IMR-90 (cell line): ENCODE measurements around the gene EXOC6B. TPM values are rescaled to one million over a fixed set of nuclear protein-coding genes. Genes with fewer than 3 reads are reported as not detected.
A peak's percentile ranks its signal among the peaks of the same experiment; 100 is the strongest.

Source experiments
- ATAC-seq: fragments of 200-7000 bp; cut with Tn5 transposase; 2 replicates; pipeline ENCODE4 v1.9.1; 2020; ENCODE audit warnings: low read depth, mild to moderate bottlenecking, moderate library complexity
- BruUV-seq: library from RNA; stranded (reverse); fragments of 400-500 nt; replicated peaks from 2 replicates; lab custom pipeline; 2021; lab: Mats Ljungman, UMichigan
- CTCF ChIA-PET: fragments of 300-600 bp; formaldehyde crosslinking; extraction: SDS; loops from one replicate; lab custom pipeline; 2021; ENCODE audit warnings: antibody characterized with exemption; lab: Yijun Ruan, JAX
- POLR2A ChIA-PET: fragments of 300-600 bp; sonication (Branson Sonifier 250); formaldehyde crosslinking; loops from one replicate; lab custom pipeline; 2022; ENCODE audit warnings: antibody characterized with exemption; ENCODE audit not compliant: unreplicated experiment; lab: Charles Lee
- DNase-seq: peaks from one replicate; pipeline ENCODE4 v3.0.0; 2013
- H2AFZ ChIP-seq: replicated peaks from 2 replicates; pipeline ENCODE3; 2013; ENCODE audit warnings: low read length, mild to moderate bottlenecking; ENCODE audit not compliant: poor library complexity
- H2AK5ac ChIP-seq: 2 replicates; pipeline ENCODE4 v1.6.1; 2013; ENCODE audit warnings: low read depth, low read length, inconsistent platforms
- H2AK9ac ChIP-seq: replicated peaks from 2 replicates; pipeline ENCODE3; 2013; ENCODE audit warnings: mild to moderate bottlenecking, low read depth, low read length, moderate library complexity; ENCODE audit not compliant: poor library complexity
- H2BK120ac ChIP-seq: 2 replicates; pipeline ENCODE4 v1.6.1; 2013; ENCODE audit warnings: low read depth, low read length, inconsistent platforms
- H2BK15ac ChIP-seq: 3 replicates; pipeline ENCODE4 v1.6.1; 2013; ENCODE audit warnings: low read depth, low read length, inconsistent platforms
- H2BK20ac ChIP-seq: 2 replicates; pipeline ENCODE4 v1.6.1; 2013; ENCODE audit warnings: low read depth, mild to moderate bottlenecking, inconsistent platforms, low read length, moderate library complexity
- H2BK5ac ChIP-seq: 2 replicates; pipeline ENCODE4 v1.6.1; 2013; ENCODE audit warnings: mild to moderate bottlenecking, low read depth, low read length, inconsistent platforms; ENCODE audit not compliant: poor library complexity, severe bottlenecking
- H3K14ac ChIP-seq: replicated peaks from 2 replicates; pipeline ENCODE4 v1.6.1; 2013; ENCODE audit warnings: low read depth, low read length, inconsistent platforms
- H3K18ac ChIP-seq: 2 replicates; pipeline ENCODE4 v1.6.1; 2013; ENCODE audit warnings: low read depth, low read length, control low read depth
- H3K23ac ChIP-seq: 2 replicates; pipeline ENCODE4 v1.6.1; 2013; ENCODE audit warnings: low read depth, low read length, inconsistent platforms
- H3K27ac ChIP-seq: 2 replicates; pipeline ENCODE4 v1.5.1; 2013; ENCODE audit warnings: mild to moderate bottlenecking, control low read depth, low read length; ENCODE audit not compliant: insufficient read depth
- H3K27me3 ChIP-seq: 2 replicates; pipeline ENCODE4 v1.6.1; 2013; ENCODE audit warnings: low read length; ENCODE audit not compliant: control insufficient read depth, insufficient read depth
- H3K36me3 ChIP-seq: 2 replicates; pipeline ENCODE4 v1.6.1; 2013; ENCODE audit warnings: low read length, mixed read lengths; ENCODE audit not compliant: control insufficient read depth, insufficient read depth
- H3K4ac ChIP-seq: 2 replicates; pipeline ENCODE4 v1.6.1; 2013; ENCODE audit warnings: low read depth, low read length, inconsistent platforms
- H3K4me1 ChIP-seq: 2 replicates; pipeline ENCODE4 v1.6.1; 2013; ENCODE audit warnings: low read length, mixed read lengths; ENCODE audit not compliant: control insufficient read depth, insufficient read depth
- H3K4me2 ChIP-seq: 2 replicates; pipeline ENCODE4 v1.6.1; 2013; ENCODE audit warnings: low read depth, mild to moderate bottlenecking, control low read depth, low read length, moderate library complexity
- H3K4me3 ChIP-seq: 2 replicates; pipeline ENCODE4 v1.5.1; 2013; ENCODE audit warnings: low read depth, mild to moderate bottlenecking, control low read depth, low read length, moderate library complexity; ENCODE audit not compliant: insufficient read depth
- H3K56ac ChIP-seq: 2 replicates; pipeline ENCODE4 v1.6.1; 2013; ENCODE audit warnings: low read length, inconsistent platforms; ENCODE audit not compliant: insufficient read depth; ENCODE audit errors: extremely low read depth
- H3K79me1 ChIP-seq, 2 experiments: 2 replicates each; pipeline ENCODE4 v1.6.1; 2013; ENCODE audit warnings: low read length in 2 of 2, inconsistent platforms in 1 of 2, low read depth in 1 of 2
- H3K9ac ChIP-seq: 2 replicates; pipeline ENCODE4 v1.6.1; 2013; ENCODE audit warnings: low read depth, low read length, control low read depth
- H3K9me1 ChIP-seq: 2 replicates; pipeline ENCODE4 v1.6.1; 2013; ENCODE audit warnings: low read length, inconsistent platforms; ENCODE audit not compliant: insufficient read depth
- H3K9me3 ChIP-seq: 2 replicates; pipeline ENCODE4 v1.6.1; 2013; ENCODE audit warnings: low read length; ENCODE audit not compliant: control insufficient read depth, insufficient read depth
- H4K20me1 ChIP-seq: 2 replicates; pipeline ENCODE4 v1.6.1; 2013; ENCODE audit warnings: low read length, inconsistent platforms; ENCODE audit not compliant: insufficient read depth
- H4K5ac ChIP-seq: 2 replicates; pipeline ENCODE4 v1.6.1; 2013; ENCODE audit warnings: mild to moderate bottlenecking, low read depth, low read length, control low read depth
- H4K8ac ChIP-seq, 2 experiments: 2 replicates each; pipeline ENCODE4 v1.6.1; 2013; ENCODE audit warnings: low read depth in 2 of 2, low read length in 2 of 2, control low read depth in 1 of 2, inconsistent platforms in 1 of 2
- H4K91ac ChIP-seq: 2 replicates; pipeline ENCODE4 v1.6.1; 2013; ENCODE audit warnings: low read depth, low read length, inconsistent platforms; ENCODE audit not compliant: insufficient read depth
- CEBPB ChIP-seq: IDR thresholded peaks from 2 replicates; pipeline ENCODE4 v1.6.1; 2012; ENCODE audit warnings: low read depth, low read length, improper control_type of control experiment
- FOS ChIP-seq: fragments of 150-350 bp; IDR thresholded peaks from 2 replicates; pipeline ENCODE4 v1.6.1; 2016; ENCODE audit warnings: low read depth, low read length
- MAZ ChIP-seq: IDR thresholded peaks from 2 replicates; pipeline ENCODE4 v1.6.1; 2012; ENCODE audit warnings: low read depth, mild to moderate bottlenecking, low read length, improper control_type of control experiment, moderate library complexity, borderline replicate concordance
- MXI1 ChIP-seq: IDR thresholded peaks from 2 replicates; pipeline ENCODE4 v1.6.1; 2012; ENCODE audit warnings: low read depth, mild to moderate bottlenecking, low read length, moderate library complexity, borderline replicate concordance
- POLR2A ChIP-seq: IDR thresholded peaks from 2 replicates; pipeline ENCODE4 v1.6.1; 2012; ENCODE audit warnings: mild to moderate bottlenecking, low read depth, low read length
- RCOR1 ChIP-seq: IDR thresholded peaks from 2 replicates; pipeline ENCODE4 v1.6.1; 2012; ENCODE audit warnings: mild to moderate bottlenecking, low read length, improper control_type of control experiment; ENCODE audit not compliant: insufficient replicate concordance
- RFX5 ChIP-seq: IDR thresholded peaks from 2 replicates; pipeline ENCODE4 v1.8.0; 2012; ENCODE audit warnings: low read depth, mild to moderate bottlenecking, low read length, moderate library complexity
- USF2 ChIP-seq: fragments of 150-350 bp; IDR thresholded peaks from 2 replicates; pipeline ENCODE4 v1.6.1; 2017; ENCODE audit warnings: mild to moderate bottlenecking, antibody characterized with exemption, low read length, low read depth
- WGBS, 2 experiments: methylation state at CpG; one replicate each; pipeline versions ENCODE4 v1.1.5 to v1.1.7; 2013; ENCODE audit warnings: missing lambda C conversion rate in 2 of 2; ENCODE audit not compliant: insufficient read length in 1 of 2; ENCODE audit errors: extremely low coverage in 2 of 2; 5-methylcytosine and 5-hydroxymethylcytosine counted together
- dilution Hi-C: fragments of 300-500 bp; cut with HindIII; formaldehyde crosslinking; loops from one replicate; pipeline ENCODE4 v1.14.3; 2018; ENCODE audit warnings: low sequenced_read_pairs; ENCODE audit not compliant: unreplicated experiment
- in situ Hi-C: fragments of 300-500 bp; cut with MboI; formaldehyde crosslinking; loops from 3 replicates; pipeline ENCODE4 v1.14.3; 2019; ENCODE audit warnings: low sequenced_read_pairs, inconsistent platforms, mixed read lengths
- intact Hi-C: fragments of 100-400 bp; cut with micrococcal nuclease; formaldehyde crosslinking; loops from 2 replicates; pipeline ENCODE4 v1.10.0; 2022
- polyA plus RNA-seq, 3 experiments: library from polyadenylated mRNA; depleted of rRNA; stranded (reverse); fragments of >200 nt; gene quantifications; 2 replicates each; pipeline ENCODE4 v1.2.3, GENCODE V29; 2012; ENCODE audit warnings: low replicate concordance in 1 of 3
- total RNA-seq: library from RNA; depleted of rRNA; stranded (reverse); fragments of >200 nt; gene quantifications from 2 replicates; pipeline ENCODE4 v1.2.3, GENCODE V29; 2012

EXOC6B gene
- total and polyA plus RNA-seq, 2 of the 4 experiments (the other 2 are of a cell fraction), result 10.2 to 29.4 TPM

GRCh38 chr2:72146347-72147302, 679.2 kb downstream of the EXOC6B start (continued):
- TF ChIP-seq POLR2A, result no peak
- TF ChIP-seq FOS, result no peak

GRCh38 chr2:72145658-72146329, 680.0 kb downstream of the EXOC6B start:
- H3K4me3 ChIP-seq, result no peak overlapping the region; the same call in 1 of the 2 replicates
- no TSS peak for BruUV-seq
- no peak overlapping the region for H3K4ac ChIP-seq
- DNase-seq (no peak), ATAC-seq (no peak)
- H3K14ac ChIP-seq, result no peak overlapping the region
- H3K18ac ChIP-seq, result no peak overlapping the region
- H3K36me3 ChIP-seq, result no peaks in the 10 kb centered on the region
- no peak overlapping the region for H3K9ac ChIP-seq
- H4K5ac ChIP-seq, result no peak overlapping the region
- intact Hi-C loops (no loop called here), dilution Hi-C loops (no loop called here), in situ Hi-C loops (no loop called here)
- H3K27me3 ChIP-seq, result peaks cover 85% of the 10 kb centered on the region
- no peak overlapping the region for H3K56ac ChIP-seq
- TF ChIP-seq MAZ (no peak), RFX5 (no peak), MXI1 (no peak), CEBPB (no peak), RCOR1 (no peak), POLR2A (no peak), USF2 (no peak)
- H3K9me1 ChIP-seq, result no peaks in the 10 kb centered on the region
- no peak overlapping the region for H3K27ac ChIP-seq
- H2AK9ac ChIP-seq, result no peak overlapping the region
- H3K4me2 ChIP-seq, result peak overlapping the region; percentile 40; the same call in 1 of the 2 replicates
- peaks cover 9% of the 10 kb centered on the region for H3K9me3 ChIP-seq
- ChIA-PET CTCF (no interaction called here), POLR2A (no interaction called here)
- no peak overlapping the region for H2BK20ac ChIP-seq
- H2BK120ac ChIP-seq, result no peak overlapping the region
- no peak overlapping the region for H2BK5ac ChIP-seq
- no peak overlapping the region for H2AFZ ChIP-seq
- H3K4me1 ChIP-seq, result peaks cover 17% of the 10 kb centered on the region; the same call in 1 of the 2 replicates
- H4K8ac ChIP-seq, result no peak overlapping the region
- H4K91ac ChIP-seq, result no peak overlapping the region
- WGBS, 2 experiments, result 18% methylated on average over 2 of the region's 33 CpGs; no CpG with 5 or more reads in 1 of the 2 experiments
- no peak overlapping the region for H2BK15ac ChIP-seq
- H3K23ac ChIP-seq, result no peak overlapping the region
- H4K20me1 ChIP-seq, result peaks cover 5% of the 10 kb centered on the region; the same call in 1 of the 2 replicates
- H3K79me1 ChIP-seq, result no peaks in the 10 kb centered on the region
- no peak overlapping the region for H2AK5ac ChIP-seq
